ENCODE data around the gene COL12A1. TPM values are rescaled to one million over a fixed set of nuclear protein-coding genes. Genes with fewer than 3 reads are reported as not detected.

The COL12A1 gene
- total and polyA plus RNA-seq, 2 experiments from 2014 or later: 0.39 to 6.3 TPM

DNA sequence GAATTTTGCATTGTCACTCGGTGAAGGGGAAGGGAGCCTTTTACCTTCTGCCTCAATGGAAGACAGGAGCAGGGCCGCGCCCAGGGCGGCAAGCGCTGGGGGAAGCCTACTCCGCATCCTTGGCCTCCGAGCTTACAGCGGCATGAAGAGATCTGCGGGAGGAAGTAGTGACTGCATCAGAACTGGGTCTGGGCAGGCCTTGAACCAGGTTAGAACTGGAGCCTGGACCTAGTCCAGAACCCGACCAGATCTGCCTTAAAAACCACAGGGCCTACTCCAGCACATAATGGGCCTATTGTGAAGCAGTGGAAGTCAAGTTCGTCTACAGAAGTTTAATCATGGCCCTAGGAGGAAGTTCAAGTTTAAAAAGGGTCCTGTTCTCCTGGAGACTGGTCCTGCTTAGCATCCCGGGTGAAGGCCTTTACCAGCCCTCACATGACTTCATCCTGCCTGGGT, 3.1 kb downstream of the COL12A1 start:
- Histone ChIP-seq H3K27me3 (ENCODE audit: insufficient read depth) (peaks cover 82% of the 10 kb centered on the region), H3K4me2 (peak overlapping the region; percentile 96), H3K4me1 (ENCODE audit: insufficient read depth) (peaks cover 24% of the 10 kb centered on the region), H3K9me2 (ENCODE audit: insufficient read depth) (no peaks in the 10 kb centered on the region), H3F3A (replicated peaks; ENCODE audit: low read depth) (no peaks in the 10 kb centered on the region), H3K27ac (ENCODE audit: low read depth) (no peak overlapping the region), H3K4me3 (peak overlapping the region; percentile 76), H4K20me1 (replicated peaks; ENCODE audit: insufficient read depth) (no peaks in the 10 kb centered on the region; the same call in 1 of the 2 replicates), H3K36me3 (ENCODE audit: insufficient read depth) (no peaks in the 10 kb centered on the region), H2AFZ (peak overlapping the region; percentile 98), H3K79me2 (replicated peaks; ENCODE audit: insufficient read depth) (no peaks in the 10 kb centered on the region)
- DNase-seq (ENCODE audit: low spot score): peak; percentile 43
- Mint-ChIP-seq H3K9me3 (no peaks in the 10 kb centered on the region; the same call in 2 of the 3 replicates), H3K27ac (no peak overlapping the region), H3K27me3 (ENCODE audit: insufficient read depth, low read depth, poor library complexity) (peaks cover 66% of the 10 kb centered on the region), H3K4me1 (peaks cover 23% of the 10 kb centered on the region; the same call in 2 of the 3 replicates), H3K36me3 (ENCODE audit: low read depth) (no peaks in the 10 kb centered on the region), H3K4me3 (peak overlapping the region; percentile 86)
- peak; percentile 74 for TF ChIP-seq EZH2 (IDR thresholded peaks at IDR 0.05; ENCODE audit: low read depth, unreplicated experiment)
- TF ChIP-seq, protein P1, sequence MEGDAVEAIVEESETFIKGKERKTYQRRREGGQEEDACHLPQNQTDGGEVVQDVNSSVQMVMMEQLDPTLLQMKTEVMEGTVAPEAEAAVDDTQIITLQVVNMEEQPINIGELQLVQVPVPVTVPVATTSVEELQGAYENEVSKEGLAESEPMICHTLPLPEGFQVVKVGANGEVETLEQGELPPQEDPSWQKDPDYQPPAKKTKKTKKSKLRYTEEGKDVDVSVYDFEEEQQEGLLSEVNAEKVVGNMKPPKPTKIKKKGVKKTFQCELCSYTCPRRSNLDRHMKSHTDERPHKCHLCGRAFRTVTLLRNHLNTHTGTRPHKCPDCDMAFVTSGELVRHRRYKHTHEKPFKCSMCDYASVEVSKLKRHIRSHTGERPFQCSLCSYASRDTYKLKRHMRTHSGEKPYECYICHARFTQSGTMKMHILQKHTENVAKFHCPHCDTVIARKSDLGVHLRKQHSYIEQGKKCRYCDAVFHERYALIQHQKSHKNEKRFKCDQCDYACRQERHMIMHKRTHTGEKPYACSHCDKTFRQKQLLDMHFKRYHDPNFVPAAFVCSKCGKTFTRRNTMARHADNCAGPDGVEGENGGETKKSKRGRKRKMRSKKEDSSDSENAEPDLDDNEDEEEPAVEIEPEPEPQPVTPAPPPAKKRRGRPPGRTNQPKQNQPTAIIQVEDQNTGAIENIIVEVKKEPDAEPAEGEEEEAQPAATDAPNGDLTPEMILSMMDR (conservative IDR thresholded peaks at IDR 0.05; ENCODE audit: low read depth in 2 of 2): no peak
- ATAC-seq: peak; percentile 4; the same call in 2 of the 3 replicates

DNA sequence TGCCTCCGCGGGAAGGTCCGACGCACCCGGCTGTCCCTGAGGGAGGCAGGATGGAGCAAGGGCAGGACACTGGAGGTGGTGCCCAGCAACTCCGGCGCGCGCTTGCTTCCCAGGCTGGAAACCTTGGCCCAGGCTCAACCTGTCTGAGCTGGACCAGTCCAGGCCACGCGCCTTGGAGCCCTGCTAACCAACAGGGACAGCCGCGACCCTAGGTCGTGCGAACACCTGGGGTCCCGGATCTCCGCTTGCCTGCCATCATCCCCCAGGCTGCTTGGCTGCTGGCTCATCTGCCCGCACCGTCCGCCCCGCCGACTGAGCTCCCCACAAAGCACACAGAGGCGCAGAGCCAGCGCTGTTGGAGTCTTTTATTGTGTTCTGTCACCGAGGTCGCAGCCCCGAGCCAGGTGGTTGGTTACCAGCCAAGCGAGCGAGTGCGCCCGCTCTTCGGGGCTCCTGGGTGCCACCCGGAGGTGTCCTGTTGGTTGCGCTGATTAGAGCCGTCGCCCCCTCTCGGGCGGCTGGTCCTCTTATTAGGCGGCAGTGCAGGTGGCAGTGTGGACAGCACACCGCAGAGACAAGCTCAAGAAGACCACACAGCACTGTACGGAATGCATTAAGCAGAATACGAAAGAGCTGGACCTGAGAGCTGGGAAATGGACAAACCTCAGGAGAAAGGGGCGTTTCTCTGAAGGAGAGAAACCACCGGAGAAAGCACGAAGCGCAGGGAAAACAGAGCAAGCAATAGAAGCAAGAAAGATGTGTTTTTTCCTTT, 3.8 kb downstream of the COL12A1 start:
- peaks cover 24% of the 10 kb centered on the region for H3K4me1 ChIP-seq (ENCODE audit: insufficient read depth)
- no peaks in the 10 kb centered on the region for H3K9me2 ChIP-seq (ENCODE audit: insufficient read depth)
- peaks cover 60% of the 10 kb centered on the region for H3K27me3 Mint-ChIP-seq (ENCODE audit: insufficient read depth, low read depth, poor library complexity)
- H4K20me1 ChIP-seq (replicated peaks; ENCODE audit: insufficient read depth): no peaks in the 10 kb centered on the region; the same call in 1 of the 2 replicates
- H3K9me3 Mint-ChIP-seq: no peaks in the 10 kb centered on the region; the same call in 2 of the 3 replicates
- H2AFZ ChIP-seq: peak overlapping the region; percentile 98
- no peaks in the 10 kb centered on the region for H3F3A ChIP-seq (replicated peaks; ENCODE audit: low read depth)
- H3K36me3 ChIP-seq (ENCODE audit: insufficient read depth): no peaks in the 10 kb centered on the region
- peaks cover 17% of the 10 kb centered on the region; the same call in 2 of the 3 replicates for H3K4me1 Mint-ChIP-seq
- H3K36me3 Mint-ChIP-seq (ENCODE audit: low read depth): no peaks in the 10 kb centered on the region
- H3K27ac Mint-ChIP-seq: no peak overlapping the region
- H3K79me2 ChIP-seq (replicated peaks; ENCODE audit: insufficient read depth): no peaks in the 10 kb centered on the region
- H3K4me3 Mint-ChIP-seq: peak overlapping the region; percentile 86
- peak overlapping the region; percentile 76 for H3K4me3 ChIP-seq
- ATAC-seq: peak; percentile 45
- H3K4me2 ChIP-seq: peak overlapping the region; percentile 96
- peaks cover 76% of the 10 kb centered on the region for H3K27me3 ChIP-seq (ENCODE audit: insufficient read depth)
- peak; percentile 77 for DNase-seq (ENCODE audit: low spot score)
- no peak overlapping the region for H3K27ac ChIP-seq (ENCODE audit: low read depth)
- TF ChIP-seq, protein P1 (conservative IDR thresholded peaks at IDR 0.05; ENCODE audit: low read depth in 2 of 2): peak in 1 of 2 experiments; percentile 42
- TF ChIP-seq JUNB (IDR thresholded peaks at IDR 0.05; ENCODE audit: unreplicated experiment) (no peak), EZH2phosphoT487 (IDR thresholded peaks at IDR 0.05; ENCODE audit: unreplicated experiment) (no peak), ZNF114 (CRISPR knock-in tag; IDR thresholded peaks at IDR 0.05) (no peak), EZH2 (IDR thresholded peaks at IDR 0.05; ENCODE audit: low read depth, unreplicated experiment) (peak; percentile 19), CREB1 (CRISPR knock-in tag; IDR thresholded peaks at IDR 0.05; ENCODE audit: low read depth) (no peak), POLR2AphosphoS5 (IDR thresholded peaks at IDR 0.05; ENCODE audit: low read depth) (no peak), STAT1 (IDR thresholded peaks at IDR 0.05; ENCODE audit: unreplicated experiment) (no peak), ZNF331 (CRISPR knock-in tag; IDR thresholded peaks at IDR 0.05; ENCODE audit: low read depth) (no peak)
- TF ChIP-seq, protein P2, sequence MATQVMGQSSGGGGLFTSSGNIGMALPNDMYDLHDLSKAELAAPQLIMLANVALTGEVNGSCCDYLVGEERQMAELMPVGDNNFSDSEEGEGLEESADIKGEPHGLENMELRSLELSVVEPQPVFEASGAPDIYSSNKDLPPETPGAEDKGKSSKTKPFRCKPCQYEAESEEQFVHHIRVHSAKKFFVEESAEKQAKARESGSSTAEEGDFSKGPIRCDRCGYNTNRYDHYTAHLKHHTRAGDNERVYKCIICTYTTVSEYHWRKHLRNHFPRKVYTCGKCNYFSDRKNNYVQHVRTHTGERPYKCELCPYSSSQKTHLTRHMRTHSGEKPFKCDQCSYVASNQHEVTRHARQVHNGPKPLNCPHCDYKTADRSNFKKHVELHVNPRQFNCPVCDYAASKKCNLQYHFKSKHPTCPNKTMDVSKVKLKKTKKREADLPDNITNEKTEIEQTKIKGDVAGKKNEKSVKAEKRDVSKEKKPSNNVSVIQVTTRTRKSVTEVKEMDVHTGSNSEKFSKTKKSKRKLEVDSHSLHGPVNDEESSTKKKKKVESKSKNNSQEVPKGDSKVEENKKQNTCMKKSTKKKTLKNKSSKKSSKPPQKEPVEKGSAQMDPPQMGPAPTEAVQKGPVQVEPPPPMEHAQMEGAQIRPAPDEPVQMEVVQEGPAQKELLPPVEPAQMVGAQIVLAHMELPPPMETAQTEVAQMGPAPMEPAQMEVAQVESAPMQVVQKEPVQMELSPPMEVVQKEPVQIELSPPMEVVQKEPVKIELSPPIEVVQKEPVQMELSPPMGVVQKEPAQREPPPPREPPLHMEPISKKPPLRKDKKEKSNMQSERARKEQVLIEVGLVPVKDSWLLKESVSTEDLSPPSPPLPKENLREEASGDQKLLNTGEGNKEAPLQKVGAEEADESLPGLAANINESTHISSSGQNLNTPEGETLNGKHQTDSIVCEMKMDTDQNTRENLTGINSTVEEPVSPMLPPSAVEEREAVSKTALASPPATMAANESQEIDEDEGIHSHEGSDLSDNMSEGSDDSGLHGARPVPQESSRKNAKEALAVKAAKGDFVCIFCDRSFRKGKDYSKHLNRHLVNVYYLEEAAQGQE (IDR thresholded peaks at IDR 0.05; ENCODE audit: unreplicated experiment): no peak
- TF ChIP-seq, protein P3, sequence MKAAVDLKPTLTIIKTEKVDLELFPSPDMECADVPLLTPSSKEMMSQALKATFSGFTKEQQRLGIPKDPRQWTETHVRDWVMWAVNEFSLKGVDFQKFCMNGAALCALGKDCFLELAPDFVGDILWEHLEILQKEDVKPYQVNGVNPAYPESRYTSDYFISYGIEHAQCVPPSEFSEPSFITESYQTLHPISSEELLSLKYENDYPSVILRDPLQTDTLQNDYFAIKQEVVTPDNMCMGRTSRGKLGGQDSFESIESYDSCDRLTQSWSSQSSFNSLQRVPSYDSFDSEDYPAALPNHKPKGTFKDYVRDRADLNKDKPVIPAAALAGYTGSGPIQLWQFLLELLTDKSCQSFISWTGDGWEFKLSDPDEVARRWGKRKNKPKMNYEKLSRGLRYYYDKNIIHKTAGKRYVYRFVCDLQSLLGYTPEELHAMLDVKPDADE (IDR thresholded peaks at IDR 0.05): no peak
